K562 (cell line): ENCODE data around the gene AKT1S1. TPM values are rescaled to one million over a fixed set of nuclear protein-coding genes. Genes with fewer than 3 reads are reported as not detected.
A peak's percentile ranks its signal among the peaks of the same experiment; 100 is the strongest.

Experiments
- ATAC-seq: fragments of 200-7000 bp; cut with Tn5 transposase; 3 replicates; pipeline ENCODE4 v1.9.1; 2020; ENCODE audit warnings: moderate library complexity
- BruUV-seq: library from RNA; stranded (reverse); fragments of 400-500 nt; replicated peaks from 2 replicates; lab custom pipeline; 2021; lab: Mats Ljungman, UMichigan
- CTCF ChIA-PET: fragments of 300-600 bp; formaldehyde crosslinking; extraction: SDS; loops from one replicate; lab custom pipeline; 2021; ENCODE audit warnings: low intra/inter-chr PET ratio; lab: Yijun Ruan, JAX
- POLR2A ChIA-PET: fragments of 300-600, 350-650 bp; sonication (Branson Sonifier 250); formaldehyde crosslinking; extraction: SDS; loops from one replicate; lab custom pipeline; 2021; ENCODE audit warnings: antibody characterized with exemption, inconsistent platforms; lab: Yijun Ruan, JAX
- DNase-seq, 4 experiments: peaks; one replicate each; pipeline versions ENCODE4 v3.0.0 to v3.0.0-alpha.2; 2011 to 2018; ENCODE audit warnings: low spot score in 3 of 4, mixed read lengths in 3 of 4; ENCODE audit errors: extremely low read depth in 1 of 4
- FAIRE-seq: peaks from 2 replicates; lab custom pipeline; 2011; peaks lifted over from hg19 to GRCh38; lab: Jason Lieb, UNC
- H2AFZ ChIP-seq: 2 replicates; pipeline ENCODE4 v1.6.0; 2011; ENCODE audit warnings: low read depth, low read length, control low read depth, inconsistent platforms
- H3K27ac ChIP-seq: fragments of 200-600 bp; 3 replicates; pipeline ENCODE4 v1.8.0; 2011; ENCODE audit warnings: low read depth, mild to moderate bottlenecking, control low read depth, inconsistent platforms, low read length, moderate library complexity, mixed read lengths; ENCODE audit errors: extremely low read depth
- H3K27me3 ChIP-seq, 2 experiments: fragments of 300-600 bp in 1 of 2; 2 replicates in 1 of 2; 3 replicates in 1 of 2; pipeline versions ENCODE4 v1.6.0 to v1.8.0; 2011; ENCODE audit warnings: inconsistent platforms in 2 of 2, low read length in 2 of 2, mild to moderate bottlenecking in 1 of 2, mixed read lengths in 1 of 2, moderate library complexity in 1 of 2; ENCODE audit not compliant: control insufficient read depth in 2 of 2, insufficient read depth in 2 of 2
- H3K36me3 ChIP-seq: fragments of 300-600 bp; 3 replicates; pipeline ENCODE4 v1.8.0; 2011; ENCODE audit warnings: mild to moderate bottlenecking, low read length, inconsistent platforms; ENCODE audit not compliant: control insufficient read depth, insufficient read depth
- H3K4me1 ChIP-seq, 2 experiments: fragments of 200-600 bp in 1 of 2; replicated peaks in 1 of 2; 2 replicates in 1 of 2; 3 replicates in 1 of 2; pipeline versions ENCODE4 v1.5.1 to v1.8.0; 2011; ENCODE audit warnings: inconsistent platforms in 2 of 2, low read length in 2 of 2, mild to moderate bottlenecking in 1 of 2, mixed read lengths in 1 of 2, moderate library complexity in 1 of 2; ENCODE audit not compliant: control insufficient read depth in 2 of 2, insufficient read depth in 2 of 2
- H3K4me2 ChIP-seq: 2 replicates; pipeline ENCODE4 v1.6.1; 2011; ENCODE audit warnings: low read length, control low read depth, inconsistent platforms, mixed read lengths; ENCODE audit not compliant: insufficient read depth
- H3K4me3 ChIP-seq: fragments of 200-600 bp; sonication (generic), shearing (Covaris generic); 2 replicates; pipeline ENCODE4 v1.5.1; 2016; ENCODE audit warnings: control low read depth, inconsistent platforms
- H3K79me2 ChIP-seq: fragments of 200-600 bp; 3 replicates; pipeline ENCODE4 v1.8.0; 2011; ENCODE audit warnings: low read length, inconsistent platforms; ENCODE audit not compliant: control insufficient read depth, insufficient read depth
- H3K9ac ChIP-seq, 2 experiments: 2 replicates each; pipeline versions ENCODE4 v1.6.0 to v1.6.1; 2011; ENCODE audit warnings: low read depth in 2 of 2, low read length in 2 of 2, control low read depth in 1 of 2, inconsistent platforms in 1 of 2, mild to moderate bottlenecking in 1 of 2, mixed read lengths in 1 of 2; ENCODE audit not compliant: insufficient read depth in 1 of 2
- H3K9me1 ChIP-seq: one replicate; pipeline ENCODE4 v1.6.0; 2011; ENCODE audit warnings: inconsistent platforms, mild to moderate bottlenecking, low read length, moderate library complexity; ENCODE audit not compliant: control insufficient read depth, insufficient read depth
- H3K9me3 ChIP-seq: replicated peaks from 2 replicates; pipeline ENCODE4 v1.5.1; 2011; ENCODE audit warnings: low read depth, low read length, inconsistent platforms; ENCODE audit not compliant: control insufficient read depth, insufficient read depth
- H4K20me1 ChIP-seq: replicated peaks from 2 replicates; pipeline ENCODE4 v1.6.1; 2011; ENCODE audit warnings: low read length, inconsistent platforms, mixed read lengths; ENCODE audit not compliant: control insufficient read depth, insufficient read depth
- DPF2 ChIP-seq: fragments of 450-650 bp; IDR thresholded peaks from 2 replicates; pipeline ENCODE4 v1.6.1; 2016
- USF1 ChIP-seq: sonication (generic); formaldehyde crosslinking; IDR thresholded peaks from 2 replicates; pipeline ENCODE4 v1.9.0; 2022; ENCODE audit warnings: mild to moderate bottlenecking, missing genetic modification reagents
- WGBS: fragments of 100-300 bp; shearing (Covaris generic); methylation state at CpG from one replicate; pipeline ENCODE4 v1.1.6; 2016; ENCODE audit warnings: low coverage, mixed read lengths; ENCODE audit not compliant: insufficient coverage; ENCODE audit errors: missing lambda C conversion rate; 5-methylcytosine and 5-hydroxymethylcytosine counted together
- in situ Hi-C: fragments of 300-500 bp; cut with MboI; formaldehyde crosslinking; loops from 4 replicates; pipeline ENCODE4 v1.15.0; 2018; ENCODE audit warnings: inconsistent platforms, mixed read lengths
- intact Hi-C: fragments of 100-400 bp; cut with micrococcal nuclease; formaldehyde crosslinking; loops from 2 replicates; pipeline ENCODE4 v1.14.2; 2022
- polyA plus RNA-seq, 8 experiments: library from polyadenylated mRNA; depleted of rRNA in 4 of 8; stranded (reverse) in 5 of 8; unstranded in 3 of 8; fragments of >200 nt; fragmentation: Nextera tagmentation in 2 of 8; fragmentation: Illumina TruSeq in 1 of 8; extraction: Ambion mirVana in 2 of 8; extraction: Trizol in 1 of 8; gene quantifications; 2 replicates each; pipeline versions ENCODE4 v1.2.1 to v1.2.3, GENCODE V29; 2011 to 2014; ENCODE audit warnings: inconsistent platforms in 1 of 8, missing spikeins in 1 of 8
- total RNA-seq, 7 experiments: library from RNA; depleted of rRNA in 6 of 7; stranded (reverse); fragments of >200 nt in 6 of 7; fragmentation: Illumina TruSeq in 2 of 7; extraction: Trizol in 2 of 7; gene quantifications; 2 replicates each; pipeline versions ENCODE4 v1.2.1 to v1.2.3, GENCODE V29; 2011 to 2021; ENCODE audit warnings: low replicate concordance in 1 of 7

Gene AKT1S1
- total and polyA plus RNA-seq, 9 of the 15 experiments (the other 6 are each of a cell fraction or from before 2014, with no cell fraction given): 1.2 to 50.3 (median 17.1) TPM

- in situ Hi-C loops (no loop called here), intact Hi-C loops (no loop called here)
- TF ChIP-seq DPF2: no peak
- TF ChIP-seq USF1: peak; percentile 10; the same call in 1 of the 2 replicates
- peak overlapping the region in 1 of 2 experiments; percentile 65; a peak in 1 of 4 replicates for H3K9ac ChIP-seq
- ATAC-seq (no peak; the same call in 2 of the 3 replicates), DNase-seq (no peak), FAIRE-seq (no peak)
- H3K4me3 ChIP-seq: no peak overlapping the region
- 15% methylated on average over 11 of the region's 17 CpGs for WGBS
- no TSS peak for BruUV-seq
- no peaks in the 10 kb centered on the region for H3K9me3 ChIP-seq
- no peaks in the 10 kb centered on the region for H3K79me2 ChIP-seq
- ChIA-PET CTCF (no interaction called here), POLR2A (interaction anchor here (0.9 to 2.1 kb wide), 6 partner anchors 8 to 45 kb away, joined by 3 to 8 read pairs (median 4); no protein-coding TSS in a partner anchor)
- no peaks in the 10 kb centered on the region for H3K36me3 ChIP-seq
- H4K20me1 ChIP-seq: peaks cover 3% of the 10 kb centered on the region; the same call in 1 of the 2 replicates
- no peak overlapping the region for H2AFZ ChIP-seq
- peaks cover 7% of the 10 kb centered on the region for H3K9me1 ChIP-seq
- H3K4me2 ChIP-seq: no peak overlapping the region
- peaks cover 4 to 38% of the 10 kb centered on the region in 2 experiments; a peak in 4 of 5 replicates for H3K4me1 ChIP-seq
- H3K27me3 ChIP-seq: peaks cover 2 to 14% of the 10 kb centered on the region in 2 experiments; a peak in 3 of 5 replicates
- no peak overlapping the region for H3K27ac ChIP-seq
Observed at GRCh38 chr19:49895566-49896297, 18.6 kb upstream of the AKT1S1 start.
